ENCODE results near the gene MAP3K6. TPM values are rescaled to one million over a fixed set of nuclear protein-coding genes. Genes with fewer than 3 reads are reported as not detected.
A peak's percentile ranks its signal among the peaks of the same experiment; 100 is the strongest.
"Not testable (repeated sequence)": the region's sequence is repeated elsewhere in the genome, so short reads cannot be mapped to it uniquely, and the experiment has no call there.

MAP3K6 gene
- total RNA-seq, 2 donors from 2014 or later: 78.6 to 85.6 TPM

DNA sequence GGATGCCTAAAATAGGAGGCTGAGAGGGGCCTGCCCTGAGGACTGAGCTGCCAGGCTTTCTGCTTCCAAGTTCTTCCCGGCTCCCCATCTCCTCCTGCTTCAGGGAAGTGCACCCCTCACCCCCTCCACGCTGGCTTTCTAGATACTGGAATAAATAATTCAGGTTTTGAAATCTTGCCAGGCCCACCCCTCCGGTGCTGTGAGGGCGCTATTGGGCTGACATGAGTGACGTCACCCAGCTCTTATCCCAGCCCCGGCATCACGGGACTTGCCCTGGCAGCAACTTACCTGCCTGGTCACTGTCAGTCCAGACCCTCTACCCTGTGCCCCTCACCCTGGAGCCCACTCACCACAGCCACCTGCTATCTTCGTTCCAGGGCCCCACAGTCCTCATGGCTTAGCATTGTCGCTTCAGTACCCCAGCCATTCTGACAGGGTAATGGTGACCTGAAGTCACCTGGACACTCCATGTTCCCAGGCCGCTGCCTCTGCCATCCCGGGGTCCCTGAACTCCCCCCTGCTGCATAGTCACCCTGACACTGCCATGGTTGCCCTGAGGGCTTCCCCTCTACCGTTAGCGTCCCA lies 24.8 kb upstream of the MAP3K6 start:
- TF ChIP-seq, protein P1, sequence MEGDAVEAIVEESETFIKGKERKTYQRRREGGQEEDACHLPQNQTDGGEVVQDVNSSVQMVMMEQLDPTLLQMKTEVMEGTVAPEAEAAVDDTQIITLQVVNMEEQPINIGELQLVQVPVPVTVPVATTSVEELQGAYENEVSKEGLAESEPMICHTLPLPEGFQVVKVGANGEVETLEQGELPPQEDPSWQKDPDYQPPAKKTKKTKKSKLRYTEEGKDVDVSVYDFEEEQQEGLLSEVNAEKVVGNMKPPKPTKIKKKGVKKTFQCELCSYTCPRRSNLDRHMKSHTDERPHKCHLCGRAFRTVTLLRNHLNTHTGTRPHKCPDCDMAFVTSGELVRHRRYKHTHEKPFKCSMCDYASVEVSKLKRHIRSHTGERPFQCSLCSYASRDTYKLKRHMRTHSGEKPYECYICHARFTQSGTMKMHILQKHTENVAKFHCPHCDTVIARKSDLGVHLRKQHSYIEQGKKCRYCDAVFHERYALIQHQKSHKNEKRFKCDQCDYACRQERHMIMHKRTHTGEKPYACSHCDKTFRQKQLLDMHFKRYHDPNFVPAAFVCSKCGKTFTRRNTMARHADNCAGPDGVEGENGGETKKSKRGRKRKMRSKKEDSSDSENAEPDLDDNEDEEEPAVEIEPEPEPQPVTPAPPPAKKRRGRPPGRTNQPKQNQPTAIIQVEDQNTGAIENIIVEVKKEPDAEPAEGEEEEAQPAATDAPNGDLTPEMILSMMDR (IDR thresholded peaks at IDR 0.05): no peak
- no peaks in the 10 kb centered on the region for H3K9me3 ChIP-seq
- no peak for DNase-seq (ENCODE audit: low spot score)
- no peaks in the 10 kb centered on the region for H3K27me3 ChIP-seq (replicated peaks; ENCODE audit: insufficient read depth)
- no peak overlapping the region for H3K27ac ChIP-seq
- H3K4me3 ChIP-seq: peak overlapping the region; percentile 77
- H3K36me3 ChIP-seq: no peaks in the 10 kb centered on the region
- H3K4me1 ChIP-seq (ENCODE audit: control insufficient read depth in 1 of 2, low read depth in 2 of 2): peaks cover 11 to 25% of the 10 kb centered on the region in 2 donors
- ATAC-seq (ENCODE audit: insufficient number of reproducible peaks, low FRiP score, low read depth): no peak

DNA sequence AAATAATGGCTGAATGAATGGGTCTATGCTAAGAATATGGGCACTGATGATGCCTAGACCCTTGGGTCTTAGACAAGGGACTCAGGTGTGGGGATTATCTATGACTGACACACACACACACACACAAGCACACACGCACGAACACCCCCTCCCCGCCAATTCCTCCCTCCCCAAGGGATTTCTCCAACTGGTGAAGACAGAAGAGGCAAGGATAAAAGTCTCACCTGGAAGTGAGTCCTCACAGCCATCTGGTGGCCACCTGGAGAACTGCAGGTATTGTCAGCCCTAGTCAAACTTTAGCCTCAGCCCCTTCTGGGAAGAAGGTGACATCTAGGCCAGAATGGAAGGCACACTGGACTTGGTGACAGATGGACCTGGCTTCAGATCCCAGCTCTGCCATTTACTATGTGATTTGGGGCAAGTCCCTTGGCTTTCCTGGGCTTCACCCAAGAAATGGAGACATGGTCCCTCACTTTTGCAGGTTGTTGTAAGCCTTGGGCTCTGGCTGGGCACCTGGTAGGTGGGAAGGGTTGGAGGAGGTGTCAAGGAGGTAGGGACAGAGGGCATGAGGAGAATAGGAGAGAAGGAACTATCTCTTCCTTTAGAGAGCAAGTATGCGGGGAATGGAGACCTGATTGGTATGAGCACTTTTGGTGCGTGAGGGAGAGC lies 21.7 kb upstream of the MAP3K6 start:
- Histone ChIP-seq H3K27me3 (replicated peaks; ENCODE audit: insufficient read depth) (no peaks in the 10 kb centered on the region), H3K36me3 (no peaks in the 10 kb centered on the region), H3K27ac (no peak overlapping the region), H3K4me1 (ENCODE audit: control insufficient read depth in 1 of 2, low read depth in 2 of 2) (peaks cover 11 to 19% of the 10 kb centered on the region in 2 donors), H3K9me3 (no peaks in the 10 kb centered on the region), H3K4me3 (no peak overlapping the region)
- ATAC-seq (ENCODE audit: insufficient number of reproducible peaks, low FRiP score, low read depth) (no peak), DNase-seq (ENCODE audit: low spot score) (no peak)
- TF ChIP-seq, protein P1 (IDR thresholded peaks at IDR 0.05): peak; percentile 91

DNA sequence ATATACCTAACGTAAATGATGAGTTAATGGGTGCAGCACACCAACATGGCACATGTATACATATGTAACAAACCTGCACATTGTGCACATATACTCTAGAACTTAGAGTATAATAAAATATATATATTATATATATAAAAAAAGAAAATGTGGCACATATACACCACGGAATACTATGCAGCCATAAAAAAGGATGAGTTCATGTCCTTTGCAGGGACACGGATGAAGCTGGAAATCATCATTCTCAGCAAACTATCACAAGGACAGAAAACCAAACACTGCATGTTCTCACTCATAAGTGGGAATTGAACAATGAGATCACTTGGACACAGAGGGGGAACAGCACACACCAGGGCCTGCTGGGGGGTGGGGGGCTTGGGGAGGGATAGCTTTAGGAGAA lies 18.0 kb upstream of the MAP3K6 start:
- H3K9me3 ChIP-seq; H3K4me1 ChIP-seq (ENCODE audit: control insufficient read depth in 1 of 2, low read depth in 2 of 2); H3K36me3 ChIP-seq; ATAC-seq (ENCODE audit: insufficient number of reproducible peaks, low FRiP score, low read depth); H3K27ac ChIP-seq; H3K4me3 ChIP-seq; DNase-seq (ENCODE audit: low spot score); H3K27me3 ChIP-seq (replicated peaks; ENCODE audit: insufficient read depth): not testable (repeated sequence)

DNA sequence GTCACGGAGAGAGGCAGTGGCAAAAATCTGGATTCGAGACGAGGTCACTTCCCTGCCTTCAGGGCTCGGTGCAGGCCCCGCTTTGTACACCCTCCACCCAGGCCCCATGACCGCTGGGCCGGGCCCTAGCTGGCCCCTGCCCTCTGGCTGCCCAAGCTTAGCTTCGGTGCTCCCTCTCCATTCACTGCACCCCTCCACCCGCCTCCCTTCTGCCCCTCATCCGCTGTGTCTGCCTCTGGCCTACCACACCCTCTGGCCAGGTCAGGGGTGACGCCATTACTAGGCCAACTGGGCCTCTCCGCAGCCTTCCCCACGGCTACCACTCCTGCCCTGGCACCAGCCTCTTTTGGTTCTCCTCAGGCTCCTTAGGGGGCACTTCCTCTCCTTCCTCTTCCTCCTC lies 16.9 kb upstream of the MAP3K6 start:
- Histone ChIP-seq H3K36me3 (no peaks in the 10 kb centered on the region), H3K27me3 (replicated peaks; ENCODE audit: insufficient read depth) (no peaks in the 10 kb centered on the region), H3K9me3 (no peaks in the 10 kb centered on the region), H3K4me1 (ENCODE audit: control insufficient read depth in 1 of 2, low read depth in 2 of 2) (no peaks in the 10 kb centered on the region), H3K4me3 (no peak overlapping the region), H3K27ac (no peak overlapping the region)
- ATAC-seq (ENCODE audit: insufficient number of reproducible peaks, low FRiP score, low read depth): no peak
- no peak for DNase-seq (ENCODE audit: low spot score)
- TF ChIP-seq, protein P1 (IDR thresholded peaks at IDR 0.05): no peak

DNA sequence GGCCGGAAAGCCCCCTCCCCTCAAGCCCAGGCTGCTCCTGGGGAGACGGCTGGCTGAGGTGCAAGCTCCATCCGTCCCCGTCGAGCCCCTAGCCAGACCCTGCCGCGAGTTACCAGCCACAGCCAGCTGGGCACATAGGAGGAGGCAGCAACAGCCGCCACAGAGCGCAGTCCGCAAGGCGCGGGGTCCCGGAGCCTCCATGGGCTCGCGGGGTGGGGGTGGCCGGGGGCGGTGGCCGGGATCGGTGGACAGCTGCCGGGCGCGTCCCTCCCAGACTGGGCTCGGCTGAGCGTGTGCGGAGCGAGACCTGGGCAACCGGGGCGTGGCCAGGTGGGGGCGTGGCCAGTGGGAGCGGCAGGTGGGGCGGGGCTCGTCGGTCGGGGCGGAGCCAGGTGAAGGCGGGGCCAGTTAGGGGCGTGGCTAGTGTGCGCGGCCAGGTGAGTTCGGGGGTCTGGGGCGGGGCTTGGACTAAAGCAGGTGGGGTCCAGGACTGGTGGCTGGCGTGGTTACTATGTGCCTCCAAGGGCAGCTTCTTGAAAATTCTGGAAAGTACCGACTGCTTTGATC lies 16.4 kb upstream of the MAP3K6 start, which contains the start of gene CD164L2:
CD164L2 (minus strand) TSS at position 295 of the 567 bp plus-strand sequence; CDS start at position 201, 94 bp downstream.
- no peaks in the 10 kb centered on the region for H3K9me3 ChIP-seq
- H3K4me3 ChIP-seq: no peak within 1 kb of the TSS

More for the DNA sequence above, 16.4 kb upstream of the MAP3K6 start, which contains the start of gene CD164L2:
- Histone ChIP-seq H3K4me1 (ENCODE audit: control insufficient read depth in 1 of 2, low read depth in 2 of 2) (no peaks in the 10 kb centered on the region), H3K27ac (no peak within 1 kb of the TSS), H3K27me3 (replicated peaks; ENCODE audit: insufficient read depth) (no peaks in the 10 kb centered on the region), H3K36me3 (no peaks in the 10 kb centered on the region)
- TF ChIP-seq, protein P1 (IDR thresholded peaks at IDR 0.05): no peak
- DNase-seq (ENCODE audit: low spot score) (no peak), ATAC-seq (ENCODE audit: insufficient number of reproducible peaks, low FRiP score, low read depth) (no peak)
